Uterus (tissue), 2 donors: ENCODE measurements around the gene OGG1.

Source experiments
- CTCF ChIP-seq, 4 experiments: fragments of 200-600 bp in 2 of 4; fragments of 450-650 bp in 2 of 4; sonication (generic) in 2 of 4; IDR thresholded peaks; one replicate each; pipeline ENCODE4 v1.5.1; 2016 to 2019; ENCODE audit warnings: antibody characterized with exemption in 4 of 4, mild to moderate bottlenecking in 2 of 4, moderate library complexity in 1 of 4
- POLR2A ChIP-seq, 2 donors: fragments of 450-650 bp; IDR thresholded peaks; one replicate each; pipeline ENCODE4 v1.6.1; 2016; ENCODE audit warnings: antibody characterized with exemption in 2 of 2, mild to moderate bottlenecking in 1 of 2, moderate library complexity in 1 of 2

- no peak for TF ChIP-seq POLR2A (IDR thresholded peaks at IDR 0.05)
- TF ChIP-seq CTCF (IDR thresholded peaks at IDR 0.05) = no peak
These were observed 22.6 kb upstream of the OGG1 start for GRCh38 chr3:9727041-9727595.
